GM19193 (cell line): Measurements from ENCODE around the gene TMEM145.
A peak's percentile ranks its signal among the peaks of the same experiment; 100 is the strongest.

Experiments
- POLR2A ChIP-seq: IDR thresholded peaks from 4 replicates; pipeline ENCODE4 v1.6.1; 2011; ENCODE audit not compliant: insufficient read depth, insufficient read length; ENCODE audit errors: extremely low read depth

TMEM145 gene

GRCh38 chr19:42315024-42315423, 1.9 kb downstream of the TMEM145 start:
- no peak for TF ChIP-seq POLR2A

- no peak for TF ChIP-seq POLR2A
Measured at GRCh38 chr19:42316223-42317211, 3.4 kb downstream of the TMEM145 start.

- no peak for TF ChIP-seq POLR2A
Measured at GRCh38 chr19:42317535-42317934, 4.4 kb downstream of the TMEM145 start.

GRCh38 chr19:42322305-42322704, 9.2 kb downstream of the TMEM145 start:
- no peak for TF ChIP-seq POLR2A

GRCh38 chr19:42323473-42323851, 10.4 kb downstream of the TMEM145 start:
- no peak for TF ChIP-seq POLR2A

GRCh38 chr19:42323852-42324654, 10.9 kb downstream of the TMEM145 start:
- TF ChIP-seq POLR2A, result no peak

- TF ChIP-seq POLR2A, result no peak
Measured at GRCh38 chr19:42324655-42325307, 11.7 kb downstream of the TMEM145 start.

- TF ChIP-seq POLR2A, result peak; percentile 75
Measured at GRCh38 chr19:42325308-42325895, 12.3 kb downstream of the TMEM145 start, which contains the start of gene MEGF8. Gene MEGF8 (plus strand): TSS chr19:42325635. CDS start chr19:42326244, 609 bp downstream.

- TF ChIP-seq POLR2A, result no peak
Measured at GRCh38 chr19:42325896-42326771, 13.0 kb downstream of the TMEM145 start.

GRCh38 chr19:42326969-42327368, 13.9 kb downstream of the TMEM145 start:
- TF ChIP-seq POLR2A, result no peak

- no peak for TF ChIP-seq POLR2A
Measured at GRCh38 chr19:42327381-42327780, 14.3 kb downstream of the TMEM145 start.

- TF ChIP-seq POLR2A, result no peak
Measured at GRCh38 chr19:42328106-42328505, 15.0 kb downstream of the TMEM145 start.

- TF ChIP-seq POLR2A, result no peak
Measured at GRCh38 chr19:42328854-42329253, 15.7 kb downstream of the TMEM145 start.
